Measurements from ENCODE around the gene IPP.
A peak's percentile ranks its signal among the peaks of the same experiment; 100 is the strongest.

GRCh38 chr1:45769261-45769932 lies 18.9 kb upstream of the IPP start:
- no peak for TF ChIP-seq CTCF (IDR thresholded peaks at IDR 0.05)
- TF ChIP-seq USF1 (IDR thresholded peaks at IDR 0.05; ENCODE audit: borderline replicate concordance, low read depth): no peak
- no peak for TF ChIP-seq CHD2 (IDR thresholded peaks at IDR 0.05; ENCODE audit: low read length, partially characterized antibody)
- no peak for TF ChIP-seq JUND (IDR thresholded peaks at IDR 0.05)
- TF ChIP-seq EZH2phosphoT487 (IDR thresholded peaks at IDR 0.05; ENCODE audit: borderline replicate concordance, low read depth): no peak
- TF ChIP-seq YY1 (IDR thresholded peaks at IDR 0.05; ENCODE audit: low read depth): no peak
- no peak for TF ChIP-seq PBX3 (IDR thresholded peaks at IDR 0.05)
- TF ChIP-seq RFX5 (IDR thresholded peaks at IDR 0.05; ENCODE audit: low read length): no peak
- no peak for TF ChIP-seq USF2 (IDR thresholded peaks at IDR 0.05; ENCODE audit: borderline replicate concordance, low read depth, low read length)
- TF ChIP-seq EP300 (IDR thresholded peaks at IDR 0.05; ENCODE audit: borderline replicate concordance in 1 of 2, low read depth in 1 of 2, low read length in 1 of 2): no peak
- no peak for TF ChIP-seq SMC3 (IDR thresholded peaks at IDR 0.05; ENCODE audit: low read depth, low read length)
- TF ChIP-seq NFIC (IDR thresholded peaks at IDR 0.05; ENCODE audit: borderline replicate concordance): peak; percentile 28; the same call in 1 of the 2 replicates
- TF ChIP-seq TAF1 (IDR thresholded peaks at IDR 0.05; ENCODE audit: borderline replicate concordance, low read depth, low read length): no peak
